ENCODE measurements around the gene SLC22A6. TPM values are rescaled to one million over a fixed set of nuclear protein-coding genes. Genes with fewer than 3 reads are reported as not detected.
A peak's percentile ranks its signal among the peaks of the same experiment; 100 is the strongest.

SLC22A6 gene
- total and polyA plus RNA-seq, 2 of the 13 experiments (the other 11 are each of a cell fraction or from before 2014, with no cell fraction given) = not detected

GRCh38 chr11:62928011-62928410, 56.8 kb downstream of the SLC22A6 start:
- in situ Hi-C loops (cut with HindIII; ENCODE audit: extremely low pct_ligation_motif_present, low pct_unique_long_range_greater_than_20kb) = no loop called here
- Histone ChIP-seq H3K4me1 (ENCODE audit: insufficient read depth, low read length) (0 out of 2 replicates have a peak, but pooled peaks cover 5% of the 10 kb centered on the region), H3K4me2 (ENCODE audit: low read depth, low read length) (no peak overlapping the region), H3K36me3 (replicated peaks in 1 of 2; ENCODE audit: control insufficient read depth in 1 of 2, insufficient read depth in 2 of 2, low read length in 2 of 2) (no peaks in the 10 kb centered on the region), H4K20me1 (ENCODE audit: insufficient read depth, low read length) (no peaks in the 10 kb centered on the region), H3K27me3 (ENCODE audit: control insufficient read depth in 1 of 2, insufficient read depth in 2 of 2, low read length in 2 of 2) (peaks cover 1 to 24% of the 10 kb centered on the region in 2 experiments; a peak in 4 of 5 replicates), H3K27ac (ENCODE audit: extremely low read length, insufficient read depth, low read length) (no peak overlapping the region), H3K79me2 (ENCODE audit: insufficient read depth, low read length) (no peaks in the 10 kb centered on the region), H2AFZ (ENCODE audit: low read length) (no peak overlapping the region), H3K9ac (ENCODE audit: insufficient read depth, low read depth, low read length) (no peak overlapping the region), H3K9me3 (ENCODE audit: low read length) (no peaks in the 10 kb centered on the region), H3K4me3 (replicated peaks in 1 of 3; ENCODE audit: insufficient read depth in 1 of 3, low read depth in 2 of 3, low read length in 3 of 3) (no peak overlapping the region)
- WGBS (ENCODE audit: low lambda C conversion rate) = 9% methylated on average over 9 of the region's 13 CpGs
- intact Hi-C loops (cut with micrococcal nuclease; ENCODE audit: unreplicated experiment) = no loop called here
- ATAC-seq (peak; percentile 61), FAIRE-seq (no peak), DNase-seq (ENCODE audit: low spot score) (peak; percentile 16)
- POLR2A ChIA-PET = no interaction called here
- TF ChIP-seq HNRNPH1 (optimal IDR thresholded peaks at IDR 0.05; ENCODE audit: low read depth, low read length) (no peak), TOE1 (CRISPR knock-in tag; IDR thresholded peaks at IDR 0.05) (no peak), RARG (CRISPR knock-in tag; IDR thresholded peaks at IDR 0.05; ENCODE audit: low read depth) (no peak), IRF1 (CRISPR knock-in tag; IDR thresholded peaks at IDR 0.05; ENCODE audit: low read depth) (no peak), NBN (conservative IDR thresholded peaks at IDR 0.05) (no peak), ARNT (IDR thresholded peaks at IDR 0.05) (no peak), SMC3 (IDR thresholded peaks at IDR 0.05; ENCODE audit: low read length) (no peak), ZMYM2 (CRISPR knock-in tag; IDR thresholded peaks at IDR 0.05) (no peak), CEBPG (CRISPR knock-in tag; IDR thresholded peaks at IDR 0.05) (no peak), SOX13 (IDR thresholded peaks at IDR 0.05) (no peak), SOX13 (CRISPR knock-in tag; conservative IDR thresholded peaks at IDR 0.05 in 1 of 2, IDR thresholded peaks at IDR 0.05 in 1 of 2) (no peak), CENPBD1 (CRISPR knock-in tag; IDR thresholded peaks at IDR 0.05; ENCODE audit: borderline replicate concordance, low read depth) (no peak), ZFP90 (CRISPR knock-in tag; IDR thresholded peaks at IDR 0.05; ENCODE audit: borderline replicate concordance) (no peak), ZNF720 (CRISPR knock-in tag; IDR thresholded peaks at IDR 0.05) (no peak), PRPF4 (IDR thresholded peaks at IDR 0.05; ENCODE audit: low read depth, low read length, poor library complexity, severe bottlenecking) (no peak)
- no TSS peak for BruUV-seq (replicated peaks)
- CTCF ChIA-PET (ENCODE audit: low intra/inter-chr PET ratio, low total read pairs) = no interaction called here

Measured in HepG2 (cell line).